ENCODE data around the gene HEATR9. TPM values are rescaled to one million over a fixed set of nuclear protein-coding genes. Genes with fewer than 3 reads are reported as not detected.

Gene HEATR9
- total RNA-seq, 4 donors from 2014 or later, result not detected

DNA sequence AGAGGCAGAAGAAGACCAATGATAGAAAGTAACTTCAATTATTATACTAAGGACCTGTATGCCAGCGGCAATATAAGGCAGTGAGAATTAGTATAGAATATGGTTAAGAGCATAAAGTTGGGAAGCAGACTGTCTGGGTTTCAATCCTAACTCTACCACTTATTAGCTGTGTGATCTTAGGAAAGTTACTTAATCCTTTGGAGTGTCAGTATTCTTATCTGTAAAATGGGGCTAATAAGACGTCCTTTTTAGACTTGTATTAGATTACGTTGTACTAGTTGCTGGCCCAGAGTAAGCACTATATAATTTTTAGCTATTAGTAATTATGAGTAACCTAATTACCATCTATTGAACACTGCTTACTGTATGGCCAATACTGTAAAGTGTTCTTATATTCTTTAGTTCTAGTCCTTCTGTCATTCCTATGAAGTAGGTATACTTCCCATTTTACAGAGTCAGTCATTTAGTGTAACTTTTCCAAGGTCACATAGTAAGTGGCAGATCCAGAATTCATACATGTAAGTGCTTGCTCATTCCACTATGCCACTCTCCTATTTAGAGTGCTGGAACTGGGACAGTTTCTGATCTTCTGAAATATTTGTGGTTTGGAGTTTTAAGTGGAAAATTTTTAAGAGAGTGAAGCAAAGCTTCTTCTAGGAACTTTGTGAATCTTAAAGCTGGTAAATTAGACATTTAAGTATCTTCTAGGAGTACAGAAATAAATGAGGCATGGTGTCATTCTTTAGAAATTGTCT lies 22.5 kb downstream of the HEATR9 start:
- H3K4me1 ChIP-seq, result no peaks in the 10 kb centered on the region
- in situ Hi-C loops (cut with MboI; ENCODE audit: low sequenced_read_pairs in 4 of 4), result no loop called here

DNA sequence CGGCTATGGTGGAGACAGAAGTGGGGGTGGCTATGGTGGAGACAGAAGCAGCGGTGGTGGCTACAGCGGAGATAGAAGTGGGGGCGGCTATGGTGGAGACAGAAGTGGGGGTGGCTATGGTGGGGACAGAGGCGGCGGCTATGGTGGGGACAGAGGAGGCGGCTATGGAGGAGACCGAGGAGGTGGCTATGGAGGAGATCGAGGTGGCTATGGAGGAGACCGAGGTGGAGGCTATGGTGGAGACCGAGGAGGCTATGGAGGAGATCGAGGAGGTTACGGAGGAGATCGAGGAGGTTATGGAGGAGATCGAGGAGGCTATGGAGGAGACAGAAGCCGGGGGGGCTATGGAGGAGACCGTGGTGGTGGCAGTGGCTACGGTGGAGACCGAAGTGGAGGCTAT lies 24.1 kb downstream of the HEATR9 start:
- ATAC-seq, result no peak
- in situ Hi-C loops (cut with MboI; ENCODE audit: low sequenced_read_pairs in 4 of 4), result no loop called here
- H3K4me3 ChIP-seq, result no peak overlapping the region
- no peak overlapping the region for H3K27ac ChIP-seq
- DNase-seq, result no peak
- no peaks in the 10 kb centered on the region for H3K27me3 ChIP-seq
- H3K4me1 ChIP-seq, result no peaks in the 10 kb centered on the region
- intact Hi-C loops (cut with DNase I; ENCODE audit: low total_unique reads), result loop anchor here (1.0 kb wide), 1 partner anchor 15 kb away; no protein-coding TSS in a partner anchor
- H3K36me3 ChIP-seq, result peaks cover 6 to 89% of the 10 kb centered on the region in 2 donors
- H3K9me3 ChIP-seq, result no peaks in the 10 kb centered on the region
- TF ChIP-seq POLR2A (IDR thresholded peaks at IDR 0.05), result no peak
- TF ChIP-seq, protein P1, sequence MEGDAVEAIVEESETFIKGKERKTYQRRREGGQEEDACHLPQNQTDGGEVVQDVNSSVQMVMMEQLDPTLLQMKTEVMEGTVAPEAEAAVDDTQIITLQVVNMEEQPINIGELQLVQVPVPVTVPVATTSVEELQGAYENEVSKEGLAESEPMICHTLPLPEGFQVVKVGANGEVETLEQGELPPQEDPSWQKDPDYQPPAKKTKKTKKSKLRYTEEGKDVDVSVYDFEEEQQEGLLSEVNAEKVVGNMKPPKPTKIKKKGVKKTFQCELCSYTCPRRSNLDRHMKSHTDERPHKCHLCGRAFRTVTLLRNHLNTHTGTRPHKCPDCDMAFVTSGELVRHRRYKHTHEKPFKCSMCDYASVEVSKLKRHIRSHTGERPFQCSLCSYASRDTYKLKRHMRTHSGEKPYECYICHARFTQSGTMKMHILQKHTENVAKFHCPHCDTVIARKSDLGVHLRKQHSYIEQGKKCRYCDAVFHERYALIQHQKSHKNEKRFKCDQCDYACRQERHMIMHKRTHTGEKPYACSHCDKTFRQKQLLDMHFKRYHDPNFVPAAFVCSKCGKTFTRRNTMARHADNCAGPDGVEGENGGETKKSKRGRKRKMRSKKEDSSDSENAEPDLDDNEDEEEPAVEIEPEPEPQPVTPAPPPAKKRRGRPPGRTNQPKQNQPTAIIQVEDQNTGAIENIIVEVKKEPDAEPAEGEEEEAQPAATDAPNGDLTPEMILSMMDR (IDR thresholded peaks at IDR 0.05 in 4 of 5, conservative IDR thresholded peaks at IDR 0.05 in 1 of 5), result no peak

More for the DNA sequence above, 22.5 kb downstream of the HEATR9 start:
- no peak overlapping the region for H3K4me3 ChIP-seq
- intact Hi-C loops (cut with DNase I; ENCODE audit: low total_unique reads), result no loop called here
- no peak for TF ChIP-seq POLR2A (IDR thresholded peaks at IDR 0.05)
- TF ChIP-seq, protein P1 (IDR thresholded peaks at IDR 0.05 in 4 of 5, conservative IDR thresholded peaks at IDR 0.05 in 1 of 5), result no peak
- H3K27ac ChIP-seq, result no peak overlapping the region
- H3K36me3 ChIP-seq, result peaks cover 6 to 72% of the 10 kb centered on the region in 2 donors
- ATAC-seq (no peak), DNase-seq (no peak)
- H3K27me3 ChIP-seq, result no peaks in the 10 kb centered on the region
- H3K9me3 ChIP-seq, result no peaks in the 10 kb centered on the region

DNA sequence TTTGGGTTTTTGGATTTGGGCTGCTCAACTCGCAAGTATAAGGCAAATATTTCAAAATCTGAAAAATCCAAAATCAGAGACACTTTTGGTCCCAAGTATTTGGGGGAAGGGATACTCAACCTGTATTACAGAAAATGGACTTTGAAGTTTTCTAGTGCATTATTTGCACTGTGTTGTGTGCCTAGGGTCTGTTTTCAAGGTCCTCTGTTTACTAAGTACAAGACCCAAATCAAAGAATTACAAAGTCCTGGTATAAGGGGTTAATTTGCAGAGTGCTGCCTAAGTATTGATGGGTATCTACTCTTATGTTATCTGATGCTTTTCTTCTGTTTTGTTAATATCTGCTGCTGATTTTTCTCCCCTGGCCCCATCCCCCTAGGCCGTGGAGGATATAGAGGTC lies 25.0 kb downstream of the HEATR9 start:
- intact Hi-C loops (cut with DNase I; ENCODE audit: low total_unique reads), result loop anchor here (1.0 kb wide), 1 partner anchor 14 kb away; no protein-coding TSS in a partner anchor

DNA sequence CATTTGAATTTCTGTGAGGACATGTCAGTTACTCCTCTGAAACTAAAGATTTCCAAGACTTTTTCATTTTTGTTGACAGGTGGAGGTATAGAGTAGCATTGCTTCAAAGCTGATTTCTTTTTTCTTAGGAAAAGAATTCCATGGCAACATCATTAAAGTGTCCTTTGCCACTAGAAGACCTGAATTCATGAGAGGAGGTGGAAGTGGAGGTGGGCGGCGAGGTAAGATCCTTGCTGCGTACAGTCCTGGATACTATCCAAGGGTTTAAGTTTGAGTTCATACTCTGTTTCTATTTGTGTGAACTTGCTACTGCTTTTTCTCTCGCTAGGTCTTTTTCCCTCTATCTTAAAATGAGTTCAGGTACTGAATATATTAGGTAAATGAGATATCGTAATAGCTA lies 26.5 kb downstream of the HEATR9 start:
- DNase-seq (no peak), ATAC-seq (no peak)
- in situ Hi-C loops (cut with MboI; ENCODE audit: low sequenced_read_pairs in 4 of 4), result no loop called here
- intact Hi-C loops (cut with DNase I; ENCODE audit: low total_unique reads), result no loop called here
- no peak for TF ChIP-seq POLR2A (IDR thresholded peaks at IDR 0.05)
- TF ChIP-seq, protein P1 (IDR thresholded peaks at IDR 0.05 in 4 of 5, conservative IDR thresholded peaks at IDR 0.05 in 1 of 5), result no peak
- Histone ChIP-seq H3K4me1 (no peaks in the 10 kb centered on the region), H3K4me3 (no peak overlapping the region), H3K27me3 (no peaks in the 10 kb centered on the region), H3K27ac (no peak overlapping the region), H3K36me3 (peaks cover 6 to 100% of the 10 kb centered on the region in 2 donors), H3K9me3 (no peaks in the 10 kb centered on the region)

More for the DNA sequence above, 25.0 kb downstream of the HEATR9 start:
- no peak for ATAC-seq
- no peaks in the 10 kb centered on the region for H3K9me3 ChIP-seq
- H3K27ac ChIP-seq, result no peak overlapping the region
- no peak for DNase-seq
- in situ Hi-C loops (cut with MboI; ENCODE audit: low sequenced_read_pairs in 4 of 4), result no loop called here
- peaks cover 6 to 97% of the 10 kb centered on the region in 2 donors for H3K36me3 ChIP-seq
- no peaks in the 10 kb centered on the region for H3K27me3 ChIP-seq
- H3K4me3 ChIP-seq, result no peak overlapping the region
- TF ChIP-seq, protein P1 (IDR thresholded peaks at IDR 0.05 in 4 of 5, conservative IDR thresholded peaks at IDR 0.05 in 1 of 5), result no peak
- no peak for TF ChIP-seq POLR2A (IDR thresholded peaks at IDR 0.05)
- H3K4me1 ChIP-seq, result no peaks in the 10 kb centered on the region

Data from gastrocnemius medialis (tissue), 4 donors.